OCI-LY3 (cell line): ENCODE results near the gene SCAP.

Experiments used
- H2AFZ ChIP-seq: fragments of 200-600, 300-600 bp; shearing (Covaris generic); 2 replicates; pipeline ENCODE4 v1.6.0; 2014; ENCODE audit warnings: antibody characterized with exemption, low read depth, low read length
- H3K27ac ChIP-seq: fragments of 200-600, 300-600 bp; sonication (generic); 2 replicates; pipeline ENCODE4 v1.5.1; 2014; ENCODE audit warnings: mild to moderate bottlenecking, low read length, moderate library complexity, mixed read lengths
- H3K27me3 ChIP-seq: fragments of 200-600, 300-600 bp; sonication (generic); 2 replicates; pipeline ENCODE4 v1.6.1; 2014; ENCODE audit warnings: low read depth, low read length, mixed read lengths
- H3K36me3 ChIP-seq: fragments of 200-600, 300-600 bp; sonication (generic); replicated peaks from 2 replicates; pipeline ENCODE3; 2014; ENCODE audit warnings: low read depth, low read length, mixed read lengths
- H3K4me1 ChIP-seq: fragments of 300-600, 200-600 bp; sonication (generic); 2 replicates; pipeline ENCODE4 v1.6.1; 2014; ENCODE audit warnings: low read length, mixed read lengths
- H3K4me2 ChIP-seq: fragments of 200-600, 300-600 bp; sonication (generic); 2 replicates; pipeline ENCODE4 v1.6.1; 2014; ENCODE audit warnings: low read length, mixed read lengths
- H3K4me3 ChIP-seq: fragments of 300-600, 200-600 bp; sonication (generic); 2 replicates; pipeline ENCODE4 v1.5.1; 2014; ENCODE audit warnings: antibody characterized with exemption, mild to moderate bottlenecking, low read length, moderate library complexity
- H3K79me2 ChIP-seq: fragments of 300-600, 200-600 bp; shearing (Covaris generic); 2 replicates; pipeline ENCODE4 v1.6.1; 2014; ENCODE audit warnings: mild to moderate bottlenecking, low read length, mixed read lengths
- H3K9ac ChIP-seq: fragments of 300-600, 200-600 bp; shearing (Covaris generic); 2 replicates; pipeline ENCODE4 v1.6.0; 2014; ENCODE audit warnings: mild to moderate bottlenecking, low read length, moderate library complexity
- H3K9me3 ChIP-seq: fragments of 200-600, 300-600 bp; shearing (Covaris generic); 2 replicates; pipeline ENCODE4 v1.6.1; 2014; ENCODE audit warnings: low read length, mixed read lengths; ENCODE audit not compliant: insufficient read depth
- H4K20me1 ChIP-seq: fragments of 200-600, 300-600 bp; sonication (generic); 2 replicates; pipeline ENCODE4 v1.6.1; 2016; ENCODE audit warnings: low read length, mixed read lengths; ENCODE audit not compliant: insufficient read depth
- EZH2phosphoT487 ChIP-seq: fragments of 200-600 bp; shearing (Covaris generic); IDR thresholded peaks from 2 replicates; pipeline ENCODE4 v1.6.1; 2018; ENCODE audit warnings: antibody characterized with exemption, mixed run types, low read depth
- TF ChIP-seq, protein P1 (sequence below): fragments of 200-600, 300-600 bp; sonication (generic); IDR thresholded peaks from 2 replicates; pipeline ENCODE4 v1.5.1; 2014; ENCODE audit warnings: antibody characterized with exemption, low read length, low read depth

The SCAP gene

DNA sequence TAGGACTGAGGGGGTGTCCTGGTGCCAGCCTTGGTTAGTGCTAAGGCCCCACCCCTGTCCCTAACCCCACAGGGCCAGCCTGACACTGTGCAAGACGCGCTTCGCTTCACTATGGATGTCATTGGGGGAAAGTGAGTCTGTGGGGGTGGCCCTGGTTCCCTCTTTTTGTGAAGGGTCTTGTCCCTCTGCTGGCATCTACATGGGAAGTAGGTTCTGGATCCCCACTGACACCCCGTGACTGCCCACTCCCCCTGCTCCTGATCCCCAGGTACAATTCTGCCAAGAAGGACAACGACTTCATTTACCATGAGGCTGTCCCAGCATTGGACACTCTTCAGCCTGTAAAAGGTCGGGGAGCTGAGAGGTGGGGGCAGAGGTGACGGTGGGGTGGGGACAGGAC is 68.5 kb downstream of the SCAP start:
- Histone ChIP-seq H3K27me3 (no peaks in the 10 kb centered on the region), H3K4me2 (no peak overlapping the region), H3K4me1 (no peaks in the 10 kb centered on the region), H4K20me1 (peaks cover 14% of the 10 kb centered on the region; the same call in 1 of the 2 replicates), H3K27ac (no peak overlapping the region), H3K36me3 (peaks cover 37% of the 10 kb centered on the region), H3K4me3 (no peak overlapping the region), H2AFZ (no peak overlapping the region), H3K79me2 (peaks cover 14% of the 10 kb centered on the region), H3K9ac (no peak overlapping the region), H3K9me3 (no peaks in the 10 kb centered on the region)
- TF ChIP-seq EZH2phosphoT487 = no peak
- TF ChIP-seq, protein P1, sequence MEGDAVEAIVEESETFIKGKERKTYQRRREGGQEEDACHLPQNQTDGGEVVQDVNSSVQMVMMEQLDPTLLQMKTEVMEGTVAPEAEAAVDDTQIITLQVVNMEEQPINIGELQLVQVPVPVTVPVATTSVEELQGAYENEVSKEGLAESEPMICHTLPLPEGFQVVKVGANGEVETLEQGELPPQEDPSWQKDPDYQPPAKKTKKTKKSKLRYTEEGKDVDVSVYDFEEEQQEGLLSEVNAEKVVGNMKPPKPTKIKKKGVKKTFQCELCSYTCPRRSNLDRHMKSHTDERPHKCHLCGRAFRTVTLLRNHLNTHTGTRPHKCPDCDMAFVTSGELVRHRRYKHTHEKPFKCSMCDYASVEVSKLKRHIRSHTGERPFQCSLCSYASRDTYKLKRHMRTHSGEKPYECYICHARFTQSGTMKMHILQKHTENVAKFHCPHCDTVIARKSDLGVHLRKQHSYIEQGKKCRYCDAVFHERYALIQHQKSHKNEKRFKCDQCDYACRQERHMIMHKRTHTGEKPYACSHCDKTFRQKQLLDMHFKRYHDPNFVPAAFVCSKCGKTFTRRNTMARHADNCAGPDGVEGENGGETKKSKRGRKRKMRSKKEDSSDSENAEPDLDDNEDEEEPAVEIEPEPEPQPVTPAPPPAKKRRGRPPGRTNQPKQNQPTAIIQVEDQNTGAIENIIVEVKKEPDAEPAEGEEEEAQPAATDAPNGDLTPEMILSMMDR = no peak

- H3K4me1 ChIP-seq = no peaks in the 10 kb centered on the region
- H3K4me2 ChIP-seq = no peak overlapping the region
- H3K27me3 ChIP-seq = no peaks in the 10 kb centered on the region
- H2AFZ ChIP-seq = no peak overlapping the region
- no peaks in the 10 kb centered on the region for H3K9me3 ChIP-seq
- H4K20me1 ChIP-seq = peaks cover 15% of the 10 kb centered on the region; the same call in 1 of the 2 replicates
- no peak overlapping the region for H3K27ac ChIP-seq
- peaks cover 33% of the 10 kb centered on the region for H3K36me3 ChIP-seq
- TF ChIP-seq, protein P1 = peak; percentile 36
- TF ChIP-seq EZH2phosphoT487 = no peak
- H3K4me3 ChIP-seq = no peak overlapping the region
- peaks cover 14% of the 10 kb centered on the region for H3K79me2 ChIP-seq
- H3K9ac ChIP-seq = no peak overlapping the region
Observed at GRCh38 chr3:47406762-47407149, 69.0 kb downstream of the SCAP start.

DNA sequence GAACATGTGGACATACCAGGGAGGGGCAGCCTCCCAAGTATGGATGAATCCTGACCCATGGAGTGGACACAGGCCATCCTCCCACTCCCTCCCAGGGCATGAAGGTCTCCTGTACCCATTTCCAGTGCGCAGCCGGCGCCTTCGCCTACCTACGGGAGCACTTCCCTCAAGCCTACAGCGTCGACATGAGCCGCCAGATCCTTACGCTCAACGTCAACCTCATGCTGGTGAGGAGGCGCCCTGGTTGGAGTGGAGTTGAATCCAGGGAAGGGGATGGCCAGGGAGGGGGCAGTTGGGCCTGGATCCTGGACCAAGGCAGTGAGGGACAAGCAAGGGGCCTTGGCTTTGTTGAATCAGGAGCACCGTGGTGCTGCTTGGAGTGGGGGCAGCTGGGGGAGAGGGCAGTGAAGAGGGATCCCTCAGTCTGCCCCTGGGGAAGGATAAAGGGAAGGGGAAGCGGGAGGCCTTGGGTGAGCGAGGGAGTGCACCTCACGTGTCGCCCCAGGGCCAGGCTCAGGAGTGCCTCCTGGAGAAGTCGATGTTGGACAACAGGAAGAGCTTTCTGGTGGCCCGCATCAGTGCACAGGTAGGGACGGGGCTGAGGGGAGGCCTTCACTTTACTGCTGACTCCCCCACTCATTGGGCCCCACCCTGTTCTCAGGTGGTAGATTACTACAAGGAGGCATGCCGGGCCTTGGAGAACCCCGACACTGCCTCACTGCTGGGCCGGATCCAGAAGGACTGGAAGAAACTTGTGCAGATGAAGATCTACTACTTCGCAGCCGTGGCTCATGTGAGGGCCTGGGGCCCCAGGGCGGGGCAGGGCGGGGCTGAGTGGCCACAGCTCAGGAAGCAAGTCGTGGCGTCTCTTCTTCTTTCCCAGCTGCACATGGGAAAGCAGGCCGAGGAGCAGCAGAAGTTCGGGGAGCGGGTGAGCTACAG is 69.7 kb downstream of the SCAP start:
- Histone ChIP-seq H3K4me2 (no peak overlapping the region), H3K27me3 (no peaks in the 10 kb centered on the region), H3K4me3 (no peak overlapping the region), H3K79me2 (peaks cover 17% of the 10 kb centered on the region), H2AFZ (no peak overlapping the region), H3K9me3 (no peaks in the 10 kb centered on the region), H3K27ac (no peak overlapping the region), H3K9ac (no peak overlapping the region), H3K36me3 (peaks cover 27% of the 10 kb centered on the region), H3K4me1 (no peaks in the 10 kb centered on the region), H4K20me1 (peaks cover 18% of the 10 kb centered on the region; the same call in 1 of the 2 replicates)
- TF ChIP-seq, protein P1 = no peak
- no peak for TF ChIP-seq EZH2phosphoT487

DNA sequence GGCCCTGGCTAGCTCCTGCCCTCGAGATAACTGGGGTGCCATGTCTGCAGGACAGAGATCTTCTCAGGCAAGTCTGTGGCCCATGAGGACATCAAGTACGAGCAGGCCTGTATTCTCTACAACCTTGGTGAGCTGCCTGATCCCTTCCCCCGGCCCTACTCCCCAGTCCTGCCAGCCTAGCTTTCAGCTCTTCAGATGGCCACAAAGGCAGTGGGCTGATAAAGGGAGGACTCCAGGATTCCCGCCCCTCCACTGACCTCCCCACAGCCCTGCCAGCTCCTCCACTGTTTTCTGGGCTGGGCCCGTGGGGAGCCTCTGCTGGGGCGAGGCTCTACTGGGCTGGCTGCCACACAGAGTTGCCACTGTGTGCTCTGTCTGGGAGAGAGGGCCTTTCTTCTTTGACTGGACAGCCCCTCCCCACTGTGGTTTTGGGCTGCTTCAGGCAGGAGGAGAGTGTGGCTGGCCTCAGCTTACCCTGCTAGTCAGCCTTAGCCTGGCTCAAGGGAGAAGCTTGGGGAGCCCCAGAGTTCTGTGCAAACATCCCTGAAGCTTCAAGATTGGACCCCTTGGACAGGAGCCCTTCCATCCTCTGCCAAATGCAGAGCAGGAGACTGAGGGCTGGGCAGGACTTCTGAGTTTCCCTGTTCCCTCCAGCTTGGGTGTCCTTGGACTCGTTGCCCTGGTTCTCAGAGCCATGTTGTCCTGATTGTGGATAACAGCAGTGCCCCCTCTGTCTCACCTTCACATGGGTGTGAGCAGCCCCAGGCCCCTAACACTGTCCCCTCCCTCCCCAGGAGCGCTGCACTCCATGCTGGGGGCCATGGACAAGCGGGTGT is 70.6 kb downstream of the SCAP start:
- Histone ChIP-seq H3K4me3 (no peak overlapping the region), H3K4me1 (no peaks in the 10 kb centered on the region), H3K9ac (no peak overlapping the region), H3K27me3 (no peaks in the 10 kb centered on the region), H3K79me2 (peaks cover 17% of the 10 kb centered on the region), H4K20me1 (peaks cover 18% of the 10 kb centered on the region; the same call in 1 of the 2 replicates), H3K36me3 (peaks cover 23% of the 10 kb centered on the region), H2AFZ (no peak overlapping the region), H3K9me3 (no peaks in the 10 kb centered on the region), H3K4me2 (no peak overlapping the region), H3K27ac (no peak overlapping the region)
- no peak for TF ChIP-seq EZH2phosphoT487
- TF ChIP-seq, protein P1 = no peak
